DMS53 (cell line): ENCODE data around the gene KCNK4.
A peak's percentile ranks its signal among the peaks of the same experiment; 100 is the strongest.
"Not testable (repeated sequence)": the region's sequence is repeated elsewhere in the genome, so short reads cannot be mapped to it uniquely, and the experiment has no call there.

Experiments
- DNase-seq: peaks from one replicate; lab custom pipeline; 2025; lab: John Stamatoyannopoulos, UW

The KCNK4 gene

DNA sequence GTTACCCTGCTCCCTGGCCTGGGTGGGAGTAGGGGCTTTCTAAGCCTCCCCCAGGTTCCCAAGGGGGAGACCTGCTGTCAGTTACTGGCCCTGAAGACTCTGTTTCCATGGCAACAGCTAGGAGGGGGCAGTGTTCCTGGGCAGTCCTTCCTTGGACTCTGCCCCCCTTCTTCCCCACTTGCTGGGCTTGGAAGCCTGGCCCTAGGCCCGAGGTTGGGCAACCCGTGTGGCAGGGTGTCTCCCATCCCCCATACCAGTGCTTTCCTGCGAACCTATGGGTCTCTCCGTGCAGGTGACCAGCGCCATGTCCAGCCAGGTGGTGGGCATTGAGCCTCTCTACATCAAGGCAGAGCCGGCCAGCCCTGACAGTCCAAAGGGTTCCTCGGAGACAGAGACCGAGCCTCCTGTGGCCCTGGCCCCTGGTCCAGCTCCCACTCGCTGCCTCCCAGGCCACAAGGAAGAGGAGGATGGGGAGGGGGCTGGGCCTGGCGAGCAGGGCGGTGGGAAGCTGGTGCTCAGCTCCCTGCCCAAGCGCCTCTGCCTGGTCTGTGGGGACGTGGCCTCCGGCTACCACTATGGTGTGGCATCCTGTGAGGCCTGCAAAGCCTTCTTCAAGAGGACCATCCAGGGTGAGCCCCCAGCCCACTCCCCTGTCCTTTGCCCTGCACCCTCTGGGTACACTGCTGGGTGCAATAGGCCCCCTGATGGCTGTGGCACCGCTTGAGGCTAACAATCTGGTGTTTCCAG, 15.9 kb downstream of the KCNK4 start:
- no peak for DNase-seq

DNA sequence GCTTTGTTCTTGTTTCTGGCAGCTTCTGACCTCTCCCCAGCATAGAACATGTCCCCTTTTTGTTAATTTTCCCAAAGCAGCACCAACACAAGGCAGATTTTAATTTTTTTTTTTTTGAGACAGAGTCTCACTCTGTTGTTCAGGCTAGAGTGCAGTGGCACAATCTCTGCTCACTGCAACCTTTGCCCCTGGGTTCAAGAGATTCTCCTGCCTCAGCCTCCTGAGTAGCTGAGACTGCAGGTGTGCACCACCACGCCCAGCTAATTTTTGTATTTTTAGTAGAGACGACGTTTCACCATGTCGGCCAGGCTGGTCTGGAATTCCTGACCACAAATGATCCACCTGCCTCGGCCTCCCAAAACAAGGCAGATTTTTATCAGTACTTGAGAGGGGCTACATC, 16.7 kb downstream of the KCNK4 start:
- not testable (repeated sequence) for DNase-seq

DNA sequence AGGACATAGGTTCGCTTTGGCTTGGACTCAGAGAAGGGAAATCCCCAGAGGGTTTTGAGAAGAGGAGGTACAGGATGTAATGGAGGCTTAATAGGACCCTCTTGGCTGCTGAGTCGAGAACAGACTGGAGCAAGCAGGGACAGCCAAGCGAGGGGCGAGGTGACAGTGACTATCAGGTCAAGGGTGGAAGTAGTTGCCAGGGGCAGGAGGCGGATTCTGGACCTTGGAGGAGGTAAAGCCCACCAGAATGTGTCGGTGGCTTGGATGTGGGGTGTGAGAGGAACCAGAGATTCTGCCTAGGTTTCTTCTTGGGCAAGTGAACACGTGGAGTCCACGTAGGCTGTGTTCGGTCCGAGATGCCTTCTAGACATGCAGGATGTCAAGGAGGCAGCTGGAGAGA, 21.8 kb downstream of the KCNK4 start:
- DNase-seq = no peak

DNA sequence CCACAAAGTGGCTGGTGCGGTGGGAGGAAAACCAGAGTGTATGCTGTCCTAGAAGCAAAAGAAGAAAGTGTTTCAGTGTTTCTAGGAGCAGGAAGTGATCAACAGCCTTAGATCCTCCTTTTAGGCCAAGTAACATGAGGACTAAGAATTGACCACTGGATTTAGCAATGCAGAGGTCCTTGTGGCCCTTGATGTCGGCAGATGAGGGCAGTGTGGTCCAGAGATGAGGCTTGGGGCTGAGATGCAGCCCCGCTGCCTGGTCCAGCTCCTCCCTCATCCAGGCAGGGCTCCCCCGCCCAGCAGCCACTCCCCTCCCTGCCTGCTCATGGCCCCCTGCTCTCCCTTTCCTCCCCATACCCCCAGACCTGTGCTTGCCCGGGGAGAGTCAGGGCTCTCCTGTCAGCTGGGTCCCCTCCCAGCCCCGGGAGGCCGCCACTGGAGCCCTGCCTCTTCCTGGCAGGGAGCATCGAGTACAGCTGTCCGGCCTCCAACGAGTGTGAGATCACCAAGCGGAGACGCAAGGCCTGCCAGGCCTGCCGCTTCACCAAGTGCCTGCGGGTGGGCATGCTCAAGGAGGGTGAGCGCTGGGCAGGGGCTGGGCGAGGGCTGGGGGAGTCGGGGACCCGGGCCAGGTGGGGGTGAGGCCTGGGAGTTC, 22.5 kb downstream of the KCNK4 start:
- DNase-seq = no peak

DNA sequence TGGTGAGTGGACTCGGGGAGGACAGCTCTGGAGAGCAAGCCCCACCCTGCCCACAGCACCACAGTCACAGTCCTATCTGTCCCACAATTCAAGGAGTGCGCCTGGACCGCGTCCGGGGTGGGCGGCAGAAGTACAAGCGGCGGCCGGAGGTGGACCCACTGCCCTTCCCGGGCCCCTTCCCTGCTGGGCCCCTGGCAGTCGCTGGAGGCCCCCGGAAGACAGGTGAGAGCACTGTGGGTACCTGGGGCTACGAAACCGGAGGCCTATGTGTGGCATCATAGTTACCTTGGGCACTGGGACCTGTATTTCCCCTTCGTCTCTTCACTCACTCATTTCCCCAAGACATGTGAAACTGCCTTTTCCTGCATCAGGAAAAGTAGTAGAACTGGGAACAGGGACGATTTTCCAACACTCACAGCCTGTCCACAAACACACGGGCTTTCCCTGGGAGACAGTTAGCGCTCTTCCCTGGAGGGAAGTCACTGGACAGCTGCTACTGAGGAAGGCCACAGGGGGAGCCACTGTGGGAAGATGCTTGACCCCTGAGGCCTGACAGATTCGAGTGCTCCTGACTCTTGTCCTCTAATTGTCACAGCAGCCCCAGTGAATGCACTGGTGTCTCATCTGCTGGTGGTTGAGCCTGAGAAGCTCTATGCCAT, 23.2 kb downstream of the KCNK4 start:
- DNase-seq = peak; percentile 48

DNA sequence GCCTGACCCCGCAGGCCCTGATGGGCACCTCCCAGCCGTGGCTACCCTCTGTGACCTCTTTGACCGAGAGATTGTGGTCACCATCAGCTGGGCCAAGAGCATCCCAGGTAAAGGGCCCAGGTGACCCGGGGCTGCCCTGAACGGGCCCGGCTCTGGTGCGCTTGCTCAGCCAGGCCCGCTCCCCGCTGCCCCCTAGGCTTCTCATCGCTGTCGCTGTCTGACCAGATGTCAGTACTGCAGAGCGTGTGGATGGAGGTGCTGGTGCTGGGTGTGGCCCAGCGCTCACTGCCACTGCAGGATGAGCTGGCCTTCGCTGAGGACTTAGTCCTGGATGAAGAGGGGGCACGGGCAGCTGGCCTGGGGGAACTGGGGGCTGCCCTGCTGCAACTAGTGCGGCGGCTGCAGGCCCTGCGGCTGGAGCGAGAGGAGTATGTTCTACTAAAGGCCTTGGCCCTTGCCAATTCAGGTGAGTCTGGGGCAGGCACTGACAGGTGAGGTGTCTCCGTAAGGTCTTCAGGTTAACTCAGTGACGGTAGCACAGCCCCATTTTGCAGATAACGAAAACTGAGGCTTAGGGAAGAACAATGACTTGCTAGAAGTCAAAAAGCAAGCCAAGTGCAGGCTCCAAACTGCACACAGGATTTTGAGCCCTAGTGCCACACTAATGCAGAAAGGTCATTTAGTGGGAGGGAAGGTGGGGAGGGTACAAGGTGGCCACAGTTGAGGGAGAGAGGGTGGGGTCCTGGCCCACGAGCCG, 23.9 kb downstream of the KCNK4 start:
- no peak for DNase-seq

DNA sequence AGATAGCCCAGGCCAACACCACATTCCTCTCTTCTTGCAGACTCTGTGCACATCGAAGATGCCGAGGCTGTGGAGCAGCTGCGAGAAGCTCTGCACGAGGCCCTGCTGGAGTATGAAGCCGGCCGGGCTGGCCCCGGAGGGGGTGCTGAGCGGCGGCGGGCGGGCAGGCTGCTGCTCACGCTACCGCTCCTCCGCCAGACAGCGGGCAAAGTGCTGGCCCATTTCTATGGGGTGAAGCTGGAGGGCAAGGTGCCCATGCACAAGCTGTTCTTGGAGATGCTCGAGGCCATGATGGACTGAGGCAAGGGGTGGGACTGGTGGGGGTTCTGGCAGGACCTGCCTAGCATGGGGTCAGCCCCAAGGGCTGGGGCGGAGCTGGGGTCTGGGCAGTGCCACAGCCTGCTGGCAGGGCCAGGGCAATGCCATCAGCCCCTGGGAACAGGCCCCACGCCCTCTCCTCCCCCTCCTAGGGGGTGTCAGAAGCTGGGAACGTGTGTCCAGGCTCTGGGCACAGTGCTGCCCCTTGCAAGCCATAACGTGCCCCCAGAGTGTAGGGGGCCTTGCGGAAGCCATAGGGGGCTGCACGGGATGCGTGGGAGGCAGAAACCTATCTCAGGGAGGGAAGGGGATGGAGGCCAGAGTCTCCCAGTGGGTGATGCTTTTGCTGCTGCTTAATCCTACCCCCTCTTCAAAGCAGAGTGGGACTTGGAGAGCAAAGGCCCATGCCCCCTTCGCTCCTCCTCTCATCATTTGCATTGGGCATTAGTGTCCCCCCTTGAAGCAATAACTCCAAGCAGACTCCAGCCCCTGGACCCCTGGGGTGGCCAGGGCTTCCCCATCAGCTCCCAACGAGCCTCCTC, 24.8 kb downstream of the KCNK4 start:
- DNase-seq = not testable (repeated sequence)

DNA sequence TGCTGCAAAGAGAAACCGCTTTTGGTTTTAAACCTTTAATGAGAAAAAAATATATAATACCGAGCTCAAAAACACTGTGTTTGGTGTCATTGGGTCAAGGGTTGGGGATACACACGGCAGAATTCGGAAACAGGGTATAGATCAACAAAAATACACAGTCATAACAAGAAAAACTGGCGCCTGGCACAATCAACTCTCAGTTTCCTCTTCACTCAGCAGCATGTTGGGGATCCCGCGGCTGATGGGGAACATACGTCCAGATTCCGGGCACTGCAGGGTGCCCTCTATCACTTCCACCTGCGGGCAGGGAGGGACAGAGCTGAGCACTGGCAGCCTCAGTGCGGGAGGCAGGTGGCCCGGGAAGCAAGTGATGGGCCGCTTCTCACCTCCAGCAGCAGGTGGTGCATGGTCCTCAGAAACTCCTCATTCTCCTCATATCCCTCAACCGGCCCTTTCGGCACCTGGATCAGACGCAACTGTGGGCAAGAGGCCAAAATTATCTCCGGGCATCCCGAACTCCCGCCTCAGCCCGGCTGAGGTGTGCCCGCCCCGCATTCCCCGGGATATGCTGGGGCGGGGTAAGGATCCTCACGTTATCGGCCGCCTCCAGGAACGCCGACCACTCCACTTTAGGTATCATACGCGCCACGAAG, 25.7 kb downstream of the KCNK4 start:
- DNase-seq = peak; percentile 95

DNA sequence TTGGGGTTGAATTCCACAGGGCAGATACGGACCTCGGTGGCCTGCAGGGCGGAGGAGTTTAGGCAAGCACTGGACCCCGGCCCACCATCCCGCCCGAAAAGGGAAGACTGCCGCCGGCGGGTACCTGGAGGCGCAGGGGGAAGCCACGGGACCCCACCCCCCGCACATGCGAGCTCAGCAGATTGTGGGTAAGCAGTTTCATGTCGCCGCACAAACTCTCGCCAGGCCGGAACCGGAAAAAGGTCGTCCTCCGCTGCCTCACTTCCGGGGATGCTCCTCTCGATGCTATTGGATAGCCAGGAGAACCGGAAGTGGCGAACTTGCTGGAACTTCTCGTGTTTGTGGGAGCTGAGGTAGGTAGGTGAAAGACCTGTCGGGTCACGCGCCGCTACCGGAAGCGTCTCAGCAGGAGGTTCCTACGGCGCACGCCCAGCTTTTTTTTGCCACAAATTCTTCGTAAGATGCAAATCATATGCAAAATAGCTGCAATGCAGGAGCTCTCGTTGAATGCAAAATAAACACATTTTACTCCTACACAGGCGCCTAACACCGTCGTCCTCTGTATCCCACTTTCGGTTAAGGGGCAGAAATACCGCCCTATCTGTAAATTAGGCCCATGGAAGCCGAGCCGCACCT, 26.3 kb downstream of the KCNK4 start, which contains the start of gene TRMT112:
Gene TRMT112 (minus strand): TSS at position 235 of the 636 bp plus-strand sequence. CDS start 33 bp downstream, at position 202.
- peak; percentile 100 for DNase-seq

DNA sequence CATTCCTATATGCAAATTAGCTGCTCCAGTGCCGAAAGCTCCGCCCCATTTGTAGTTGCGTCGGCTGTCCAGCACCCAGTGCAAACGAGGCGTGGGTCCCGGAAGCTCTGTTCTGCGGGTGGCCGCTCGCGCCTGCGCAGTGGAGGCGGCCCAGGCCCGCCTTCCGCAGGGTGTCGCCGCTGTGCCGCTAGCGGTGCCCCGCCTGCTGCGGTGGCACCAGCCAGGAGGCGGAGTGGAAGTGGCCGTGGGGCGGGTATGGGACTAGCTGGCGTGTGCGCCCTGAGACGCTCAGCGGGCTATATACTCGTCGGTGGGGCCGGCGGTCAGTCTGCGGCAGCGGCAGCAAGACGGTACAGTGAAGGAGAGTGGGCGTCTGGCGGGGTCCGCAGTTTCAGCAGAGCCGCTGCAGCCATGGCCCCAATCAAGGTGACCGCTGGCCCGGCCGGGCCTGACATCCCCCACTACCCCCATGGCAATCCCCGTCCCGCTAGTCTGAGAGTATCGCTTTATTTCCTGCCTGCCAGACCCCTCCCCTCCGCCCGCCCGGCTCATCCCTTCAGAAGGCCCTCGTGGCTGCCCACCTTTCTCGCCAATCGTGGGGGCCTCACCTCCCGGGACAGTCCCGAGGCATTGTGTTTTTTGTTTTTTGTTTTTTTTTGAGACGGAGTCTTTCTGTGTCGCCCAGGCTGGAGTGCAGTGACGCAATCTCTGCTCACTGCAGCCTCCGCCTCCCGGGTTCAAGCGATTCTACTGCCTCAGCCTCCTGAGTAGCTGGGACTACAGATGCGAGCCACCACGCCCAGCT, 27.1 kb downstream of the KCNK4 start, which contains the start of gene PRDX5:
Gene PRDX5 (plus strand): TSS at position 161 of the 805 bp plus-strand sequence. CDS start 95 bp downstream, at position 256.
- peak; percentile 99 for DNase-seq

DNA sequence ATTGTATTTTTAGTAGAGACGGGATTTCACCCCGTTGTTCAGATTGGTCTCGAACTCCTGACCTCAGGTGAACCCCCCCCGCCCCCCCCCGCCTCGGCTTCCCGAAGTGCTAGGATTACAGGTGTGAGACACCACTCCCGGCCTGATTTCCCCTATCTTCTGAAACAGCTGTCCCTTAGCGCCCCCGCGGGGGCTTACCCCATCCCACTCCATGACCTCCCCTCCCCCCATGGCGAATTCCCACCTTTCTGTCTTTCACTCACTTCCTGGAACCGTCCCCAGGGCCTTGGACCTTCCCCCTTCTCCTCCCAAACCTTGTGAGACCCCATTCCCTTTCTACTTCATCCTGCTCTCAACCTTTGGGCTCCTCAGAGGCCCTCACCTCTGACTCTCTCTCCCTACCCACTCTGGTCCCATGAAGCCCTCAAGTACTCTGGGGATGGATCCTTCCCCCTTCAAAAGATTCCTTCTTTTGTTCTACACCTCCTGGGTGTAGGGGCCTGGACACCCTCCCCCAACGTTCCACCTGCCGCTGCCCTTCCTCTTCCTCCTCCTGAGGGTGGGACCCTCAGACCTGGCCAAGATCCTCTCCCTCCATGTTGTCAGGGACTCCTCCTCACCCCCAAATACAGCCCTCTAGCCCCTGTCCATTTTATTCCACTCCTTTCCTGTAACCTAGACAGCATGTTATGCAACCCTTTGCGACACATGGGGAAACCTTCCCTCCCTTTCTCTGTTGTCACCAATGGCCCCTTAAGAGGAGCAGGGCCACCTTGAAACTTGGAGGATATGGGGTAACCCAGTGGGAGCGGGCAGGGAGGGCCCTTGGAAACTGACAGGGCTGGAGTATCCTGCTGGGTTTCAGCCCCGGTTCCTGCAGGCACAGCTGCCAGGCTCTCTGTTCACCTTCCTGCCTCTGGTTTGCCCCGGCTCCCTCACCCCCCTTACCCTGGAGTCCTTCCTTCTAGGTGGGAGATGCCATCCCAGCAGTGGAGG, 28.0 kb downstream of the KCNK4 start:
- no peak for DNase-seq

DNA sequence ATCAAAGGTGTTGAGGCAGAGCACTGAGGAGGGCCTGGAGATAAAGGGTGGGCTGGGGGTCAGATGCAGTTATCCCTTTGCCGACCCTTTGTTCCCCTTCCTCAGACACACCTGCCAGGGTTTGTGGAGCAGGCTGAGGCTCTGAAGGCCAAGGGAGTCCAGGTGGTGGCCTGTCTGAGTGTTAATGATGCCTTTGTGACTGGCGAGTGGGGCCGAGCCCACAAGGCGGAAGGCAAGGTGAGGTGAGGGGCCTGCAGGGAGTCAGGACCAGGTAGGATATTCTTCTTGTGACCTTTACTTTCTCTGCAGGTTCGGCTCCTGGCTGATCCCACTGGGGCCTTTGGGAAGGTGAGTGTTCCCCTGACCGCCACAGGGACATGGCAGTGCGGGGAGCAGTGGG, 29.5 kb downstream of the KCNK4 start:
- DNase-seq = no peak

DNA sequence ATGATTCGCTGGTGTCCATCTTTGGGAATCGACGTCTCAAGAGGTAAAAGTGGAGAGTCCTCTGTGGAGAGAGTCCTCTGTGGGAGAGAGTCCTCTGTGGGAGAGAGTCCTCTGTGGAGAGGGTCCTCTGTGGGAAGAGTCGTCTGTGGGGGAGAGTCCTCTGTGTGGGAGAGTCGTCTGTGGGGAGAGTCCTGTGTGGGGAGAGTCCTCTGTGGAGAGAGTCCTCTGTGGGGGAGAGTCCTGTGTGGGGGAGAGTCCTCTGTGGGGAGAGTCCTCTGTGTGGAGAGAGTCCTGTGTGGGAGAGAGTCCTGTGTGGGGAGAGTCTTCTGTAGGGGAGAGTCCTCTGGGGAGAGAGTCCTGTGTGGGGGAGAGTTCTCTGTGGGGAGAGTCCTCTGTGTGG, 29.9 kb downstream of the KCNK4 start:
- DNase-seq = no peak

DNA sequence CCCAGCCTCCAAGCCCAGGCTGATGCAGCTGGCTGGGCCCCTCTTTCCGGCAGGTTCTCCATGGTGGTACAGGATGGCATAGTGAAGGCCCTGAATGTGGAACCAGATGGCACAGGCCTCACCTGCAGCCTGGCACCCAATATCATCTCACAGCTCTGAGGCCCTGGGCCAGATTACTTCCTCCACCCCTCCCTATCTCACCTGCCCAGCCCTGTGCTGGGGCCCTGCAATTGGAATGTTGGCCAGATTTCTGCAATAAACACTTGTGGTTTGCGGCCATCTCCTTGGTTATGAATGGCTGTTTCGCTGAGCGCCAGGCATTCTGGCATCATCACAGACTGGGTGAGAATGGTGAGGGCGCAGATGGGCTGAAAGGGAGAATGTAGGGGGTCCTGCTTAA, 30.4 kb downstream of the KCNK4 start:
- DNase-seq = no peak

DNA sequence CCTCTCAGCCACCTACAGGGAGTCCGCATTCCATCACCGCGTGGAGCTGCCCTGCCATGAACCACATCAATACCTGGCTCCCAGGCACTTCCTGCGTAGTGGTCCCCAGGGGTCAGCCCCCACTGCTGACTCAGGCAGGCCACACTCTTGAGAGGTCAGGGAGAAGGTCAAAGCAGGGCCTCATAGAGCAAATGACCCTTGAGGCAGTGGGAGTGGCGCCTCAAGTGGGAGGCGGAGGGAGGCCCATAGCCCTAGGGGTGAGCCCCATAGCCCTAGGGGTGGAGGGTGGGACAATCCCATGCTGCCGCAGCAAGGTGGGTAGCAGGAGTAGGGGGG, 31.8 kb downstream of the KCNK4 start:
- DNase-seq = no peak

DNA sequence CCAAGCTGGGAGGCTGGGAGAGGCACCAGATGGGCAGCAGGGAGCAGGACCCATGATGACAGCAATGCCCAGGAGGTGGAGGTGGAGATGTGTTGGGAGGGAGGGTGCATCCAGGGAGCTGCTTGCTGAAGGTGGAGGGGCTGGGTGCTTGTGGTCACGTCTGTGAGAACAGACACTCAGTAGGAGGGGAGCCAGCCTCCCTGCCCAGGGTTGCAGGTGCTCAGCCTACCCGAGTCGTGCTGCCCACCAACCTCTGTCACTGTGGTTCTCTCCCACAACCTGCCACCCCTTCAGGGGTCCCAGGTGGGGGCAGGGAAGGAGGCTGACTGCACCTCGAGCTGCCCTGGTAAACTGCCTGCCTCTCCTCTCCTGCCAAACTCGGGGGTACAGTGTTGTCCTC, 32.3 kb downstream of the KCNK4 start:
- DNase-seq = no peak

DNA sequence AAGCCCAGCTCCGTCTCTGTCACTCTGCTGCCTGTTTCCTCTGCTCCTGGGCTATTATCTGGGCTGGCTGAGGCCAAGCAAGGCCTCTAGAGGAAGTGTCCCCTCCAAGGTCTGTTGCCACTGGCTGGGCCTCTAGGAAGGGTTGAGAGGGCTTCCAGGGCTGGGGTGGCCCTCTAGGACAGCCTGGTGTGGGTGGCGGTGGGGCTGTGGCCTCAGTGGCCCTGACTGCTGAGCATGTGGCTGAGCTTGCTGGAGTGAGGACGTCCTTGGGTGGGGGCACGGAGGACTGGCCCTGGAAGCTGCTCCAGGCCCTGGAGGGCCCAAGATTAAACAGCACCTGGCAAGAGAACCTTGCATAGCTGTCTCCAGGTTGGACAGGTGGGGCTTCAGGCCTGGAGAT, 32.9 kb downstream of the KCNK4 start:
- DNase-seq = not testable (repeated sequence)
